HUES48 (cell line): ENCODE results near the gene GSDMA.

Experiments used
- H3K27ac ChIP-seq: one replicate; pipeline ENCODE4 v1.7.0; 2013; ENCODE audit warnings: low read depth, low read length, inconsistent platforms
- H3K27me3 ChIP-seq: 2 replicates; pipeline ENCODE4 v1.6.1; 2013; ENCODE audit warnings: mild to moderate bottlenecking, low read length; ENCODE audit not compliant: control insufficient read depth, insufficient read depth
- H3K36me3 ChIP-seq: 2 replicates; pipeline ENCODE4 v1.6.1; 2013; ENCODE audit warnings: low read length; ENCODE audit not compliant: control insufficient read depth, insufficient read depth
- H3K4me1 ChIP-seq: 2 replicates; pipeline ENCODE4 v1.6.1; 2013; ENCODE audit warnings: mild to moderate bottlenecking, low read length; ENCODE audit not compliant: control insufficient read depth, insufficient read depth
- H3K4me3 ChIP-seq: 2 replicates; pipeline ENCODE4 v1.5.1; 2013; ENCODE audit warnings: mild to moderate bottlenecking, low read depth, low read length
- H3K9ac ChIP-seq: 2 replicates; pipeline ENCODE4 v1.6.1; 2013; ENCODE audit warnings: mild to moderate bottlenecking, low read depth, low read length, moderate library complexity
- H3K9me3 ChIP-seq: 2 replicates; pipeline ENCODE4 v1.6.1; 2013; ENCODE audit warnings: low read length; ENCODE audit not compliant: control insufficient read depth, insufficient read depth

Gene GSDMA

GRCh38 chr17:39924691-39925055 is 38.1 kb upstream of the GSDMA start:
- H3K9ac ChIP-seq = no peak overlapping the region
- no peak overlapping the region for H3K4me3 ChIP-seq
- peaks cover 23% of the 10 kb centered on the region for H3K4me1 ChIP-seq
- H3K27ac ChIP-seq = no peak overlapping the region
- H3K36me3 ChIP-seq = peaks cover 43% of the 10 kb centered on the region
- no peaks in the 10 kb centered on the region for H3K9me3 ChIP-seq
- H3K27me3 ChIP-seq = no peaks in the 10 kb centered on the region

GRCh38 chr17:39925282-39926134 is 37.3 kb upstream of the GSDMA start:
- Histone ChIP-seq H3K27ac (no peak overlapping the region), H3K36me3 (peaks cover 36% of the 10 kb centered on the region), H3K27me3 (no peaks in the 10 kb centered on the region), H3K4me3 (no peak overlapping the region), H3K9ac (no peak overlapping the region), H3K4me1 (peaks cover 23% of the 10 kb centered on the region), H3K9me3 (no peaks in the 10 kb centered on the region)

- Histone ChIP-seq H3K36me3 (peaks cover 29% of the 10 kb centered on the region), H3K27me3 (no peaks in the 10 kb centered on the region), H3K4me1 (peaks cover 23% of the 10 kb centered on the region), H3K9ac (no peak overlapping the region), H3K9me3 (no peaks in the 10 kb centered on the region), H3K4me3 (peak overlapping the region; percentile 89), H3K27ac (no peak overlapping the region)
Measured at GRCh38 chr17:39926135-39926587, 36.6 kb upstream of the GSDMA start.

- peaks cover 23% of the 10 kb centered on the region for H3K4me1 ChIP-seq
- no peaks in the 10 kb centered on the region for H3K27me3 ChIP-seq
- peak overlapping the region; percentile 91 for H3K27ac ChIP-seq
- no peaks in the 10 kb centered on the region for H3K9me3 ChIP-seq
- H3K36me3 ChIP-seq = peaks cover 25% of the 10 kb centered on the region
- H3K9ac ChIP-seq = peak overlapping the region; percentile 62; the same call in 1 of the 2 replicates
- peak overlapping the region; percentile 89 for H3K4me3 ChIP-seq
Measured at GRCh38 chr17:39926588-39927100, 36.2 kb upstream of the GSDMA start.

GRCh38 chr17:39927101-39927928 is 35.5 kb upstream of the GSDMA start, which contains the start of the genes LRRC3C and ORMDL3:
TSS of gene LRRC3C (plus strand) at chr17:39927732. CDS start at chr17:39941524, 13,792 bp downstream.
TSS of gene ORMDL3 (minus strand) at chr17:39927601. CDS start at chr17:39924203, 3,398 bp downstream.
- Histone ChIP-seq H3K4me3 (peak within 1 kb of the TSS; percentile 89), H3K9me3 (no peaks in the 10 kb centered on the region), H3K9ac (peak within 1 kb of the TSS; percentile 62; the same call in 1 of the 2 replicates), H3K4me1 (peaks cover 23% of the 10 kb centered on the region), H3K36me3 (peaks cover 18% of the 10 kb centered on the region), H3K27me3 (no peaks in the 10 kb centered on the region), H3K27ac (peak within 1 kb of the TSS; percentile 91)

GRCh38 chr17:39927929-39928857 is 34.6 kb upstream of the GSDMA start:
- no peaks in the 10 kb centered on the region for H3K27me3 ChIP-seq
- H3K36me3 ChIP-seq = peaks cover 9% of the 10 kb centered on the region
- peak overlapping the region; percentile 89 for H3K4me3 ChIP-seq
- H3K9ac ChIP-seq = peak overlapping the region; percentile 52; the same call in 1 of the 2 replicates
- peak overlapping the region; percentile 91 for H3K27ac ChIP-seq
- peaks cover 23% of the 10 kb centered on the region for H3K4me1 ChIP-seq
- H3K9me3 ChIP-seq = no peaks in the 10 kb centered on the region

- no peak overlapping the region for H3K9ac ChIP-seq
- H3K9me3 ChIP-seq = no peaks in the 10 kb centered on the region
- H3K27ac ChIP-seq = no peak overlapping the region
- no peak overlapping the region for H3K4me3 ChIP-seq
- H3K4me1 ChIP-seq = peaks cover 27% of the 10 kb centered on the region
- peaks cover under 1% of the 10 kb centered on the region; the same call in 1 of the 2 replicates for H3K36me3 ChIP-seq
- no peaks in the 10 kb centered on the region for H3K27me3 ChIP-seq
Measured at GRCh38 chr17:39928858-39929645, 33.8 kb upstream of the GSDMA start.

- no peaks in the 10 kb centered on the region; the same call in 1 of the 2 replicates for H3K36me3 ChIP-seq
- no peaks in the 10 kb centered on the region for H3K9me3 ChIP-seq
- no peak overlapping the region for H3K4me3 ChIP-seq
- no peak overlapping the region for H3K27ac ChIP-seq
- H3K9ac ChIP-seq = no peak overlapping the region
- H3K4me1 ChIP-seq = peaks cover 33% of the 10 kb centered on the region
- no peaks in the 10 kb centered on the region for H3K27me3 ChIP-seq
Measured at GRCh38 chr17:39929646-39930407, 33.0 kb upstream of the GSDMA start.

- H3K27me3 ChIP-seq = no peaks in the 10 kb centered on the region
Measured at GRCh38 chr17:39933912-39934311, 28.9 kb upstream of the GSDMA start.

More at GRCh38 chr17:39933912-39934311, 28.9 kb upstream of the GSDMA start:
- Histone ChIP-seq H3K9ac (no peak overlapping the region; the same call in 1 of the 2 replicates), H3K4me3 (no peak overlapping the region), H3K36me3 (no peaks in the 10 kb centered on the region), H3K27ac (no peak overlapping the region), H3K4me1 (peaks cover 11% of the 10 kb centered on the region), H3K9me3 (no peaks in the 10 kb centered on the region)
